Medulla oblongata (tissue), 1 donor: ENCODE measurements around the gene HNRNPM.
"Not testable (repeated sequence)": the region's sequence is repeated elsewhere in the genome, so short reads cannot be mapped to it uniquely, and the experiment has no call there.

Experiments used
- DNase-seq: peaks from one replicate; pipeline ENCODE4 v3.0.0-alpha.2; 2015; ENCODE audit errors: extremely low spot score

Gene HNRNPM, protein sequence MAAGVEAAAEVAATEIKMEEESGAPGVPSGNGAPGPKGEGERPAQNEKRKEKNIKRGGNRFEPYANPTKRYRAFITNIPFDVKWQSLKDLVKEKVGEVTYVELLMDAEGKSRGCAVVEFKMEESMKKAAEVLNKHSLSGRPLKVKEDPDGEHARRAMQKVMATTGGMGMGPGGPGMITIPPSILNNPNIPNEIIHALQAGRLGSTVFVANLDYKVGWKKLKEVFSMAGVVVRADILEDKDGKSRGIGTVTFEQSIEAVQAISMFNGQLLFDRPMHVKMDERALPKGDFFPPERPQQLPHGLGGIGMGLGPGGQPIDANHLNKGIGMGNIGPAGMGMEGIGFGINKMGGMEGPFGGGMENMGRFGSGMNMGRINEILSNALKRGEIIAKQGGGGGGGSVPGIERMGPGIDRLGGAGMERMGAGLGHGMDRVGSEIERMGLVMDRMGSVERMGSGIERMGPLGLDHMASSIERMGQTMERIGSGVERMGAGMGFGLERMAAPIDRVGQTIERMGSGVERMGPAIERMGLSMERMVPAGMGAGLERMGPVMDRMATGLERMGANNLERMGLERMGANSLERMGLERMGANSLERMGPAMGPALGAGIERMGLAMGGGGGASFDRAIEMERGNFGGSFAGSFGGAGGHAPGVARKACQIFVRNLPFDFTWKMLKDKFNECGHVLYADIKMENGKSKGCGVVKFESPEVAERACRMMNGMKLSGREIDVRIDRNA

DNA sequence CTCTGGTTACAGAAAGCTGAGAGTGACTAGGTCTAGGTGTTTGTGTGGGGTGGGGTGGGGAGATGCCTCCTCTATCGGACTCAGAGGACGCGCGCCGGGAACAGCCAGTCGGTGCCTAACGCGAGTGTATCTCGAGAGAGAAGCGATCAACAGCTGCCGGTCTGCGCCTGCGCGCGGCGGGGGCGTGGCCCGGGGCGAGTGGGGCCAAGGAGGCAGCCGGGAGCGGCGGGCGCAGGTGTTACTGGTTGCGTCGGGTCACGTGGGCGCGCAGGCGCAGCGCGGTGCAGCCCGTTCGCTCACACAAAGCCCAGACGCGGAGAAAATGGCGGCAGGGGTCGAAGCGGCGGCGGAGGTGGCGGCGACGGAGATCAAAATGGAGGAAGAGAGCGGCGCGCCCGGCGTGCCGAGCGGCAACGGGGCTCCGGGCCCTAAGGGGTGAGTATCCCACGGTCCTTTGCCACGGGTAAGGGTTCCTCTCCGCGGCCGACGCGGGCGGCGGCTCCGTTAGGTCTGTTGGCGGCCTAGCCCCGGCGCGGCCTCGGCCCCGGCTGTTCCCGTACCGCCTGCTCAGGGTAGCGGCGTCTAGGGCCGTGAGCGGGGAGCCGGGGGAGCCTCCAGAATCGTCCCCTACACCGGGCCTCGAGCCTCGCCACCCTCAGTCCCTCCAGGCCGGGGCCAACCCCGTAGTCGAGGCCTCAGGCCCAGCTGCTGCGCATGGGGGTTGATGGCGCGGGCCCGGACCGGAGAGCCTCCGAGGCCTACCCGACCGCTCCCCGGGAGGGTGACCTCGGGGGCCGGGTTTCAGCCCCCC lies at the start of gene HNRNPM:
Gene HNRNPM (plus strand): TSS at position 299 of the 811 bp plus-strand sequence. CDS start 24 bp downstream, at position 323.
- peak; percentile 98 for DNase-seq

DNA sequence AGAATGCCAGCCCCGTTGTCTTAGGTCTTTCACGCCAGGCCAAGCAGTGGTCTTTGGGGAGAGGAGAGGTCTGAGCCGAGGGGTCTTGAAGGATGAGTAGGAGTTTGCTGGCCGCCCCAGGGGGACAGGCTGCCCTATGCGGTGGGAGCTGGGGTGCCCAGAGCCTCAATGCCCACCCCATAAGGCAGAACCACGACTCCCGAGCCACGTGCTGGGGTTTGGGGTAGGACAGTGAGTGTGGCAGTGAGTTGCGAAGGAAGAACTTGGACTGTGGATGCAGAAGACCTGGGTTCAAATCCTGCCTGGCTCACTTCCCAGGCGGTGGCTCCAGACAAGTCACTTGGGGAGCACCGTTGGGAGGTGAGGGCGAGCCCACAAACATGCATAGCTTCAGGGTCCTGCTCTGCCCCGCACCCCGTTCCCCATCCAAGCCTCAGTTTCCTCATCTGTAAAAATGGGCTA lies 49.1 kb upstream of the HNRNPM start:
- DNase-seq = no peak

DNA sequence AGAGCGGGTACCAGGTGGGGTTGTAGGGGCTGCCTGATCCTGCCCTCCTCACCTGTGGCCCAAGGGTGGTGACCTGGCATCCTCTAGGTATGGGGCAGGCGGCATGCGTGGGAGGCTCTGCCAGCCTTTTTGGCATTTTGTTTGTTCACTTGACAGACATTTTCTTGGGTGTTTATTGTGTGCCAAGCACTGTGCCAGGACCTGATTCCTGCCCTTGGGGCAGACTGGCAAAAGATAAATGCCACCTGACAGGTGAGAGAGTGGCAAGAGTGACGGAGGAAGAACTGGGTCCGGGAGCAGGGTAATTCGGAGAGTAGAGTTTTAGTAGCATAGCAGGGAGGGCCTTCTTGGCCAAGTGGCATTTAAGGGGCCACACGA lies 48.6 kb upstream of the HNRNPM start:
- DNase-seq = no peak

DNA sequence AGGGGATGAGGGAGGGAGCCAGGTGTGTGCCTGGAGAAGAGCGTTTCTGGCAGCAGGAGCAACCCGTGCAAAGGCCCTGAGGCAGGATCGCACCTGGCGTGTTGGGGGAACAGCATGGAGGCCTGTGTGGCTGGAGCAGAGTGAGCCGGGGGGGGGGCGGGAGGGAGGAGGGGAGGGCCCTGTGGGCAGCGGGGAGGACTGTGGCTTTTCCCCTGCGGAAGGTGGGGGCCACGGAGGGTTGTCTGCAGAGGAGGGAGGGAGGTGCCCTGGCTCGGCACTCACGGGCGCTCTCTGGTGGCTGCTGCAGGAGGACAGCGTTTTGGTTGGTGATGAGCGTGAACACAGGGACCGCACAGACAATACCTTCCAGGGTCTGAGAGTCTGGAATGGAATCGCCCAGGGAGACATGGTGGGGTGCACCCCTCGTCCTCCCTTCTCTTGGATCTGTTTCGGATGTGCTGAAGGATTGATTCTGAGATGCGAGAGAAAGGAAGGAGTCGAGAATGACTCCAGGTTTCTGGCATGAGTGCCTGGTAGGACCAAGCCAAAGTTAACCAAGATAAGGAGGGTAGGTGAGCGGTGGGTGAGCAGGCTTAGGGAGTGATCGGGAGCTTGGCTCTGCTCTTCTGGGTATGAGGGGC lies 48.1 kb upstream of the HNRNPM start:
- peak; percentile 81 for DNase-seq

DNA sequence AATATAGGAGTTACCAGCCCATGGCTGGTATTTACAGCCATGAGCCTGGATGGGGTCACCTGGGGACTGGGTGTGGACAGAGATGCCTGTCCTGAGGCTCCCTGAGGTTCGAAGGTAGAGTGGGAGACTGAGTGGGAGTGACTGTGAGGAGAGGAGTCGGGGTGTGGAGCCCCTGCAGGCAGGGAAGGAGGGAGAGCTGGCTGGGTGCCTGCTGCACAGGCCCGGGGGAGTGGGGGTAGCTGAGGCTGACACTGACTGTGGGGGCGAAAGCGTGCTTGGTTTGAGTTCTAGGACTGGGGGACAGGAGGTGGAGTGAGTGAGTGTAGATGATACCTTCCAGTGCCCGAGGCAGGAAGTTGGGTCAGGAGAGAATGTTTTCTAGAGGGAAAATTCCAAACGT lies 47.5 kb upstream of the HNRNPM start:
- DNase-seq = no peak

DNA sequence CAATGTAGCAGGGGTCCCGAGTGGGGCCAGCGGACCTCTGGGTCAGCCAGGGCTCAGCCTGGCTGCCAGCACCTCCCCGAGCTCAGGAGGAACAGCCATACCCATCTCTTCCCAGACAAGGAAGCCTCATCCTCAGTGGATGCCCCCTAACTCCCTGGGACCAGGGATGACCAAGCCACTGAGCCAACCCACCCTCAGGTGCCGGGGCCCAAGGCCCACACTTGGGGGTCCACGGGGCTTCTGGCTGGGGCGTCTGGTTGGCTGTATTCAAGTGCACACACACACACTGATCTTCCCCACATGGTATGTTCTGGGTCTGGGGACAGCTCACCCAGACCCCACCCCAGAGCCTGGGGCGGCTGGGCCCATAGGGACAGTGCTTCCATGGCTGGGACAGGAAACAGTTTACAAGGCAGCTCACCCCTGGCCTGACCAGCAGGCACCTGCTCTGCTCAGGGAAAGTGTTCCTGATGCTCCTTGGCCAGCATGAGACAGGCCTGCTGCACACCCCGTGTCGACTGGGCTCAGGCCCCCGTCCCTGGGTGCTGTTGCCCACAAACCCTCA lies 46.9 kb upstream of the HNRNPM start:
- no peak for DNase-seq

DNA sequence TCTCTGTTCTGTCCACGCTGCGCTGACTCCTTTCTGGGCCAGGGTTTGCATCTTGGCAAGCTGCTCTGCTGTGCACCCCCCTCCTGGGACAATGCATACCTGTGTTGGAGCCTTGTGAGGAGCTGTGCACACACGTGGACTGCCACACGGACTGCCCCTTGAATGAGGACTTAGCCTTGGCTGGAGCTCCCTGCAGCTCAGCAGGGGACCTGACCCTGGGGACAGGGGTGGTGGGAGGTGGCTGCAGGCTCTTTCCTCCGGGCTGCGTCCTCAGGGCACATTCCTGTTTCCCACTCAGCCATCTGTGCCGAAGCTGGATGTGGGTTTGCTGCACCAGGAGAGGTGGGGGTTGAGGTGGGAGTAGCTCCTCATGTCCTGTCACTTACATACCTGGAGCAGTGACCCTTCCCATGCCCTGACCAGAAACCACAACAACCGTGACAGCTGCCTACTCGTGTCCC lies 46.4 kb upstream of the HNRNPM start:
- DNase-seq = no peak

DNA sequence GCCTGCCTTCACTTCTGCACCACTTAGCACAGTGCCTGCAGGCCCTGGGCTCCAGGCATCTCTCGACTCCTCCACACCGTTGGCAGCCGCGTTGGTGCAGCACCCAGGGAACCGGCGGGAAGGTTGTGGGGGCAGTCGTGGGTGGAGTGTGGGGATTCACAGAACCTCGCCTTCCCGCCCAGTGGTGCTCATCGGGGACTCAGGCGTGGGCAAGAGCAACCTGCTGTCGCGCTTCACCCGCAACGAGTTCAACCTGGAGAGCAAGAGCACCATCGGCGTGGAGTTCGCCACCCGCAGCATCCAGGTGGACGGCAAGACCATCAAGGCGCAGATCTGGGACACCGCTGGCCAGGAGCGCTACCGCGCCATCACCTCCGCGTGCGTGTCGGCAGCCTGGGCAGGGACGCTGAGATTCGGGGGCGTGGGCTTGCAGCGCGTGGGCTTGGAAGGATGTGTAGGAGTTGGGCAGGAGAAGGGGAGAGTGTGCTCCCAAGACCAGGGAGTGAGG lies 45.0 kb upstream of the HNRNPM start:
- DNase-seq = no peak

DNA sequence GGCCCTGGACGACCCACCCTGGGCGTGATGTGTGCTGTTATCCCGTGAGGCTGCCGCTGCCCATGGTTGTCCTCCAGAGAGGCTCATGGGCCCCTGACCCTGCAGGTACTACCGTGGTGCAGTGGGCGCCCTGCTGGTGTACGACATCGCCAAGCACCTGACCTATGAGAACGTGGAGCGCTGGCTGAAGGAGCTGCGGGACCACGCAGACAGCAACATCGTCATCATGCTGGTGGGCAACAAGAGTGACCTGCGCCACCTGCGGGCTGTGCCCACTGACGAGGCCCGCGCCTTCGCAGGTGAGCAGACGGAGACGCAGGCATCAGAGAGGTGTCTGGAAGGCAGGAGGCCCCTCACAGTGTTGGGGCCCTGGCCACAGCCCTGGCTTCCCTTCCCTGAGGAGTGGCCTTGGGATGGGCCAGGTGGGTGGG lies 42.8 kb upstream of the HNRNPM start:
- no peak for DNase-seq

DNA sequence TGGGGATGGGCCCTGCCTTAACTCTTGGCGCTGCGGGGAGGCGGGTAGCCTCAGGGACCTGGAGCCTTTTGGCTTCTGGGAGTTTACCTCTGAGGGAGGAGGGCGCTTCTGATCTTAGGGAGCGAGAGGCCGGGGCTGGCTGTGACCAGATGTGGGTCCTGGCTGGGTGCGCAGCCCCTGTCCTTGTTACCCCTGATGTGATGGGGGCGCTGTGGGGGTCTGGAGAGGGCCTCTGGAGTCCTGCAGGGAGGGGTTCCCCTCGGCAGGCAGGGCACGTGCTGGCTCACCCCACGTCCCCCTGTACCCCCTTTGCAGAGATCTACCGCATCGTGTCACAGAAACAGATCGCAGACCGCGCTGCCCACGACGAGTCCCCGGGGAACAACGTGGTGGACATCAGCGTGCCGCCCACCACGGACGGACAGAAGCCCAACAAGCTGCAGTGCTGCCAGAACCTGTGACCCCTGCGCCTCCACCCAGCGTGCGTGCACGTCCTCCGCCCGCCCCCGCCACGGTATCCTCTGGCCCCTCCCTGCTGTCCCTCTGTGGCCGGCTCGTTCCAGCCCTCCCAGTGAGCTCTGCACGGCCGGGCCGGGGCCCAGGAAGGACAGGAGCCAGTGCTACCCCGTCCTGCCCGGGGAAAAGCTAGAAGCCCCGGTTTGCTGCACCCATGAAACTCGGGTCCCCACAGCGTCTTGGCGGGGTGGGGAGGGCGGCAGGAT lies 41.5 kb upstream of the HNRNPM start:
- no peak for DNase-seq

DNA sequence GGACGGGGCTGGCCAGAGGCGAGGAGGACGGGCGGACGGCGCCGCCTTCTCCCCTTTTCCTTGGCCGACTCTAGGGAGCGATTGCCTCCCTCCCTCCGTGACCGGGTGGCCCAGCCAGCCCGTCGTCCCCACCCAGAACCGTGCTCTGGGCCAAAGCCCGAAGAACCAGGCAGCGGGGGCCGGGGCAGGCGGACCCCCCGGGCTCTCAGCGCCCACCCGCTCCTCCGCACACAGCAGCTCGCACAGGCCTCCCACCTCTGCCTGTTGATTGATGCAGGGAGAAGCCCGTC lies 41.0 kb upstream of the HNRNPM start:
- no peak for DNase-seq

DNA sequence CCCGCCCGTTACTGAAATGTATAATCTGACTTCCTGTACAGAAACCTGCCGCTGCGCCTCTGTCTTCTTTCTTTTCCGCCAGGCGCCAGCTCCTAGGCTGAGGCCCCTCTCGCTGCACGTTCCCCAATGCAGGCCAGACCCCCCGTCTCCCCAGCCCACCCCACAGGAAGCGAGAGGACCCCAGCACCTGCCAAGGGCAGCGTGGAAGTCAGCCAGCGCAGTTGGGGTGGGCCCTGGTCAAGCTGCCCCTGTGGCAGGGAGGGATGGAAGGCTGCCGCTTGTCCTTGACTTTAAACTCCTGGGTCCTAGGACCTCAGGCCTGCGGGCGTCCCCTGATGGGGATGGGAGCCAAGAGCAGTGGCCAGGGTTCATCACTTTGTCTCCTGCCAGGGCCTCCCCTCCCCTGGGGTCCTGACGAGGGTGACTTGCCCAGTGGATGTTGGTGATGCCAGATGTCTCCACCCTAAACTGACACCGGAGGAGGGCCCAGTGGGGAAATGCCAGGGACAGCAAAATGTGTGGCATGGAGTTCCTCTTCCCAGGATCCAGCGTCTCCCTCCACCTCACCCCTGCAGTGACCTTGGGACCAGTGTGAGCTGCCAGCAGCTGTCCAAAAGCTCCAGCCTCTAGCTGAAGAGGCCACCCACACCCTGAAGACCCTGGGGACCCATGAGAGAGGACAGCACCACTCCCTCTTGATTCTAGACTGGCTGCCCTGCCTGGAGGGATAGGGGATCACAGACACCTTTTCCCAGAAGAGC lies 40.2 kb upstream of the HNRNPM start:
- DNase-seq = no peak

DNA sequence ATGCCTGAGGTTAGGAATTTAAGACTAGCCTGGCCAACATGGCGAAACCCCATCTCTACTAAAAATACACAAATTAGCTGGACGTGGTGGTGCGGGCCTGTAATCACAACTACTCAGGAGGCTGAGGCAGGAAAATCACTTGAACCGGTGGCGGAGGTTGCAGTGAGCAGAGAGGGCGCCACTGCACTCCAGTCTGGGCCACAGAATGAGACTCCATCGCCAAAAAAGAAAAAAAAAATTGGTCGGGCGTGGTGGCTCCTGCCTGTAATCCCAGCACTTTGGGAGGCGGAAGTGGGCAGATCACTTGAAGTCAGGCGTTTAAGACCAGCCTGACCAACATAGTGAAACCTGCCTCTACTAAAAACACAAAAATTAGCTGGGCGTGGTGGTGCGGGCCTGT lies 34.1 kb upstream of the HNRNPM start:
- not testable (repeated sequence) for DNase-seq

DNA sequence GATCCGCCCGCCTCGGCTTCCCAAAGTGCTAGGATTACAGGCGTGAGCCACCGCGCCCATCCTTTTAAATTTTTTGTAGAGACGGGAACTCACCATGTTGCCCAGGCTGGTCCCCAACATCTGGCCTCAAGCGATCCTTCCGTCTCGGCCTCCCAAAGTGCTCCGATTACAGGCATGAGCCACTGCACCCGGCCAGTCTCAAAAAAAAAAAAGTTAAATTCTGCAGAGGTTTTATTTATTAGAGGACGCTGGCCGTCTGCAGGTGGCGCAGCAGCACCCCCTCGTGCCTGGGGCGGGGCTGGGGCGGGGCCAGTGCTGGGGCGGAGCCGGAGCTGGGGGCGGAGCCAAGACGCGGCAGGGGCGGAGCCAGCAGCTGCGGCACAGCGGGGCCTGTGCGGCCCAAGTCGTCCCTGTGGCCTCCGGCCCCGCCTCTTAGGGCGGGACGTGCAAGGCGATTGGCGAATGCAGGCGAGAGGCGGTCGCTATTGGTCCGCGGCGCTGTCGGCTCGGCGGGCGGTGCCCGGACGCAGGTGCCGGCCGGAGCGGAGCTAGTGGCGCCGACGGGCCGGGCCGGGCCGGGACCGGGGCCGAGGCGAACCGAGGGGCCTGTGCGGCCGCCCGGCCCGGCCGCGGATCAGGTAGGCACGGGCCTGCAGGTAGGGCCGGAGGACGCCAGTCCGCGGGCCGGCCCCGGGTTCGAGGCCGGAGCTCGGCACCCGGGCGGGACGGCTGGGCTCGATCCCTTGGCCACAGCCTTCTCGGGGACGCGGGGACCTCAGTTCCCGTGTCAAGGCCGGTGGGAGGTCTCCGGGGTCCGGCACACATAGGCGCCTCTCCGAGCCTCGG lies 31.8 kb upstream of the HNRNPM start, which contains the start of gene MARCHF2:
Gene MARCHF2 (plus strand): TSS at position 523 of the 846 bp plus-strand sequence. CDS start 8,536 bp downstream, outside the sequence.
- DNase-seq = peak; percentile 98

DNA sequence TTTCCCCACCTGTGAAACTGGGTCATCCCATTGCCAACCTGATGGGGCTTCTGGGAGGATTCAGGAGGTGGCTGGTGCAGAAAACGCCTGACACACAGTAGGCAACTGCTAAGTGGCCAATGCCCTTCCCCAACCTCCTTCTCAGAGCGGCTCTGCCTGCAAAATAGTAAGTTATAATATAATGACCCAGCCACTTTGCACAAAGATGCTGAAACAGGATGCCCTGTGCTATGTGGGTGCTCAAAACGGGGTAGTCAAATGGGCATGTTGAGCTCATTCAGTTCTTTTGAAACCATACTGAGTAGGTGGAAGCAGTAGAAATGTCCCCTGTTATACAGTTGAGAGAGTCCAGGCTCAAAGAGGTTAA lies 31.2 kb upstream of the HNRNPM start:
- DNase-seq = no peak

DNA sequence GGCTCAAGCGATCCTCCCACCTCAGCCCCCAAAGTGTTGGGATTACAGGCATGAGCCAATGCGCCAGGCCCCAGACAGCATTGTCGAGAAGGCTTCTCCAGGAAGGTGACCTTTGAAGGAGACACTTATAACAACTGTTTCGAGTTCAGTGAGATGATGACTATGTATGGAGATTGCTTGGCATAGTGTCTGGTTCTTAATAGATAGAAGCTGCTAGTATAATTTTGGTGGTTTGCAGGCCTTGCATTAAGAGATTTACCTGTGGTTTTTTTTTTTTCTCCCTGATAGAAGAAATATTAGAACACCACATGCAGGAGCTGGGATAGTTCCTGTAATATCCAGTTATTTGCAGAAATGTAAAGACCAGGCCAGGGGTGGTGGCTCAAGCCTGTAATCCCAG lies 28.0 kb upstream of the HNRNPM start:
- no peak for DNase-seq

DNA sequence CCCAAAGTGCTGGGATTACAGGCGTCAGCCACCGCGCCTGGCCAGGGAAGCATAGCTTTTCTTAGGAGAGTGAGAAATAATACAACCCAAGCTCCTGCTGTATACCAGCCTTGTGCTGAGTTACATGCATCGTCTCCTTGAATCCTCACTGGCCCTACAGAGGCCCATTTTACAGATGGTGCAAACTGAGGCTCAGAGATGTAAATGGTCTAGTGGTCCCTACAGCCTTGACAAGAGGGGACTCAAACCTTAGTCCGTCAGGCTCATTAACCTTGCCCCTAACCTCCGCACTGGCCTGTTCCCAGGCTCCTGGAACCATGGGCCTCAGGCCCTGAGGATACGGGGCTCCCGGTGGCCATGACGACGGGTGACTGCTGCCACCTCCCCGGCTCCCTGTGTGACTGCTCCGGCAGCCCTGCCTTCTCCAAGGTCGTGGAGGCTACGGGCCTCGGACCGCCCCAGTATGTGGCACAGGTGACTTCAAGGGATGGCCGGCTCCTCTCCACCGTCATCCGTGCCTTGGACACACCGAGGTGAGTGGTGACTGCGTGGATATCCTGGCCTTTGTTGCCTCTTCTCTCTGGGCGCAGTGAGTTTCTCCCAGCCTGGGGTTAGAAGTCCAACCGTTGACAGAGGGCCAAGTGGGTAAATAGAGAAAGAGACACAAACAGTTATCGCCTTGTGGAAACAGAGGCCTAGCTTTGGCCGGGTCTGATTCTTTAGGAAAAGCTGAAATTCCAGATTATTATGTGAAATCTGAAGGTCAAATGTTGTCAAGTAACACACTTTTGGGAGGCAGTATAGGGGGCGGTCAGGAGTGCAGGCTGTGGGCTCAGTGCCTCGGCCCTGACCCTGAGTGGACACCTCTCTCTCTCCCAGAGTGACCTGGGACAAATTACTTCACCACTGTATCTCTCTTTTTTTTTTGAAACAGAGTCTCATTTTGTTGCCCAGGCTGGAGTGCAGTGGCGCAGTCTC lies 23.0 kb upstream of the HNRNPM start:
- no peak for DNase-seq

DNA sequence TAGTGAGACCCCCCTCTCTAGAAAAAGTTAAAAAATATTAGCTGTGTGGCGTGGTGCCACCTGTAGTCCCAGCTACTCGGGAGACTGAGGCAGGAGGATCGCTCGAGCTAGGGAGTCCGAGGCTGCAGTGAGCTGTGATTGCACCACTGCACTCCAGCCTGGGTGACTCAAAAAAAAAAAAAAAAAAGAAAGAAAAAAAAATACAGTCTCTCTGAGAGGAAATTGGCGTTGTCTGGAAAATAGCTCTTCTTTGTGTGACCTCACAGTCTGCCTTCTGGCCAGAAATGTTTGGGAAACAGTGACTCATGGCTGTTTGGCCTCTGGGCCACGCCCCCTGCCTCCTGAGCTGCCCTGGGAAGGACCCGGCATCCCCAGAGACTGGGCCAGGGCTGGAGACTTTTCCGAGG lies 21.0 kb upstream of the HNRNPM start:
- DNase-seq = peak; percentile 72
